Measurements from ENCODE around the gene DCPS. TPM values are rescaled to one million over a fixed set of nuclear protein-coding genes. Genes with fewer than 3 reads are reported as not detected.
A peak's percentile ranks its signal among the peaks of the same experiment; 100 is the strongest.

DCPS gene
- total RNA-seq, 1 experiment from 2014 or later: 26.2 TPM

DNA sequence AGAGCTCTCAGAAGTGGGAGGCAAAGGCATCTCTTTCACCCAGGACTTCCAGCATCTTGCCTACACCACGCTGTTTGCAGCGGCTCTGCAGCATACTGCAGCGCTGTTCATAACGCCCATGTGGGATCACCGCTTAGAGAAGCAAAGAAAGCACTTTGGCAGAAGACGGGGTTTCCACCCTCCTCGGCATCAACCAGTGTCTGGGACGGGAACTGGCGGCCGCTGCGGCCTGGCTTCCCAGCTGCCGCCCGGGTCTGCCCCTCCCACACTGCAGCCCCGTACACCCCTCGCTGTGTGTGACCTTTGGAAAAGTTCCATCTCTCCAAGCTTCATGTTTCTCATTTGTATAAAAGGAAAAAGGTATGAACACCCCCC is 21.5 kb upstream of the DCPS start:
- POLR2A ChIA-PET: interaction anchor here (0.6 kb wide), 1 partner anchor 827 kb away, joined by 4 read pairs; no protein-coding TSS in a partner anchor

GRCh38 chr11:126282736-126283591 is 20.9 kb upstream of the DCPS start, which contains the start of gene TIRAP:
Gene TIRAP, plus strand, starts transcription at chr11:126283093. Its CDS starts 7,802 bp downstream, at chr11:126290895.
- peaks cover 30% of the 10 kb centered on the region for H3K27me3 Mint-ChIP-seq (ENCODE audit: low read depth)
- peak; percentile 44 for DNase-seq (ENCODE audit: low spot score)
- H3K27ac Mint-ChIP-seq: peak within 1 kb of the TSS; percentile 83; the same call in 1 of the 2 replicates
- no peaks in the 10 kb centered on the region for H3K9me3 Mint-ChIP-seq
- peak; percentile 57 for ATAC-seq
- H3K4me3 Mint-ChIP-seq: peak within 1 kb of the TSS; percentile 96
- peaks cover 14% of the 10 kb centered on the region for H3K4me1 Mint-ChIP-seq
- POLR2A ChIA-PET: interaction anchor here (0.6 kb wide), 1 partner anchor 826 kb away, joined by 4 read pairs; no protein-coding TSS in a partner anchor
- peaks cover 5% of the 10 kb centered on the region for H3K36me3 Mint-ChIP-seq
- CTCF ChIA-PET: interaction anchor here (1.0 to 1.8 kb wide), 2 partner anchors 10 to 28 kb away, joined by 3 to 6 read pairs; no protein-coding TSS in a partner anchor
- TF ChIP-seq ELF4 (CRISPR knock-in tag; IDR thresholded peaks at IDR 0.05; ENCODE audit: low read depth) (no peak), ATF6 (CRISPR knock-in tag; IDR thresholded peaks at IDR 0.05) (no peak), ATF2 (CRISPR knock-in tag; IDR thresholded peaks at IDR 0.05; ENCODE audit: borderline replicate concordance, low read depth) (no peak), ETV6 (CRISPR knock-in tag; IDR thresholded peaks at IDR 0.05) (peak; percentile 64; the same call in 1 of the 2 replicates), PRRX2 (CRISPR knock-in tag; IDR thresholded peaks at IDR 0.05) (no peak), ESRRA (CRISPR knock-in tag; IDR thresholded peaks at IDR 0.05; ENCODE audit: borderline replicate concordance) (0 out of 2 replicates have a peak, but pooled peaks have one; percentile 33), NR2C2 (CRISPR knock-in tag; IDR thresholded peaks at IDR 0.05) (no peak), NFYB (CRISPR knock-in tag; conservative IDR thresholded peaks at IDR 0.05; ENCODE audit: low read depth) (no peak)
- TF ChIP-seq, protein P1, sequence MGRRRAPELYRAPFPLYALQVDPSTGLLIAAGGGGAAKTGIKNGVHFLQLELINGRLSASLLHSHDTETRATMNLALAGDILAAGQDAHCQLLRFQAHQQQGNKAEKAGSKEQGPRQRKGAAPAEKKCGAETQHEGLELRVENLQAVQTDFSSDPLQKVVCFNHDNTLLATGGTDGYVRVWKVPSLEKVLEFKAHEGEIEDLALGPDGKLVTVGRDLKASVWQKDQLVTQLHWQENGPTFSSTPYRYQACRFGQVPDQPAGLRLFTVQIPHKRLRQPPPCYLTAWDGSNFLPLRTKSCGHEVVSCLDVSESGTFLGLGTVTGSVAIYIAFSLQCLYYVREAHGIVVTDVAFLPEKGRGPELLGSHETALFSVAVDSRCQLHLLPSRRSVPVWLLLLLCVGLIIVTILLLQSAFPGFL (CRISPR knock-in tag; IDR thresholded peaks at IDR 0.05; ENCODE audit: borderline replicate concordance): no peak

More for the DNA sequence above, 21.5 kb upstream of the DCPS start:
- CTCF ChIA-PET: interaction anchor here (1.8 kb wide), 1 partner anchor 11 kb away, joined by 6 read pairs; no protein-coding TSS in a partner anchor
- Mint-ChIP-seq H3K27me3 (ENCODE audit: low read depth) (peaks cover 30% of the 10 kb centered on the region), H3K27ac (no peak overlapping the region), H3K4me1 (peaks cover 14% of the 10 kb centered on the region), H3K4me3 (peak overlapping the region; percentile 88), H3K9me3 (no peaks in the 10 kb centered on the region), H3K36me3 (peaks cover 11% of the 10 kb centered on the region)
- DNase-seq (ENCODE audit: low spot score): peak; percentile 57
- peak; percentile 73 for ATAC-seq
- TF ChIP-seq, protein P2, sequence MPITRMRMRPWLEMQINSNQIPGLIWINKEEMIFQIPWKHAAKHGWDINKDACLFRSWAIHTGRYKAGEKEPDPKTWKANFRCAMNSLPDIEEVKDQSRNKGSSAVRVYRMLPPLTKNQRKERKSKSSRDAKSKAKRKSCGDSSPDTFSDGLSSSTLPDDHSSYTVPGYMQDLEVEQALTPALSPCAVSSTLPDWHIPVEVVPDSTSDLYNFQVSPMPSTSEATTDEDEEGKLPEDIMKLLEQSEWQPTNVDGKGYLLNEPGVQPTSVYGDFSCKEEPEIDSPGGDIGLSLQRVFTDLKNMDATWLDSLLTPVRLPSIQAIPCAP (CRISPR knock-in tag; IDR thresholded peaks at IDR 0.05): no peak
- TF ChIP-seq NFATC4 (CRISPR knock-in tag; IDR thresholded peaks at IDR 0.05) (no peak), E2F5 (CRISPR knock-in tag; IDR thresholded peaks at IDR 0.05) (0 out of 2 replicates have a peak, but pooled peaks have one; percentile 19), ATF6 (CRISPR knock-in tag; IDR thresholded peaks at IDR 0.05) (no peak), SMAD3 (CRISPR knock-in tag; IDR thresholded peaks at IDR 0.05; ENCODE audit: borderline replicate concordance) (no peak), NFE2L1 (CRISPR knock-in tag; IDR thresholded peaks at IDR 0.05) (no peak)
- TF ChIP-seq, protein P3, sequence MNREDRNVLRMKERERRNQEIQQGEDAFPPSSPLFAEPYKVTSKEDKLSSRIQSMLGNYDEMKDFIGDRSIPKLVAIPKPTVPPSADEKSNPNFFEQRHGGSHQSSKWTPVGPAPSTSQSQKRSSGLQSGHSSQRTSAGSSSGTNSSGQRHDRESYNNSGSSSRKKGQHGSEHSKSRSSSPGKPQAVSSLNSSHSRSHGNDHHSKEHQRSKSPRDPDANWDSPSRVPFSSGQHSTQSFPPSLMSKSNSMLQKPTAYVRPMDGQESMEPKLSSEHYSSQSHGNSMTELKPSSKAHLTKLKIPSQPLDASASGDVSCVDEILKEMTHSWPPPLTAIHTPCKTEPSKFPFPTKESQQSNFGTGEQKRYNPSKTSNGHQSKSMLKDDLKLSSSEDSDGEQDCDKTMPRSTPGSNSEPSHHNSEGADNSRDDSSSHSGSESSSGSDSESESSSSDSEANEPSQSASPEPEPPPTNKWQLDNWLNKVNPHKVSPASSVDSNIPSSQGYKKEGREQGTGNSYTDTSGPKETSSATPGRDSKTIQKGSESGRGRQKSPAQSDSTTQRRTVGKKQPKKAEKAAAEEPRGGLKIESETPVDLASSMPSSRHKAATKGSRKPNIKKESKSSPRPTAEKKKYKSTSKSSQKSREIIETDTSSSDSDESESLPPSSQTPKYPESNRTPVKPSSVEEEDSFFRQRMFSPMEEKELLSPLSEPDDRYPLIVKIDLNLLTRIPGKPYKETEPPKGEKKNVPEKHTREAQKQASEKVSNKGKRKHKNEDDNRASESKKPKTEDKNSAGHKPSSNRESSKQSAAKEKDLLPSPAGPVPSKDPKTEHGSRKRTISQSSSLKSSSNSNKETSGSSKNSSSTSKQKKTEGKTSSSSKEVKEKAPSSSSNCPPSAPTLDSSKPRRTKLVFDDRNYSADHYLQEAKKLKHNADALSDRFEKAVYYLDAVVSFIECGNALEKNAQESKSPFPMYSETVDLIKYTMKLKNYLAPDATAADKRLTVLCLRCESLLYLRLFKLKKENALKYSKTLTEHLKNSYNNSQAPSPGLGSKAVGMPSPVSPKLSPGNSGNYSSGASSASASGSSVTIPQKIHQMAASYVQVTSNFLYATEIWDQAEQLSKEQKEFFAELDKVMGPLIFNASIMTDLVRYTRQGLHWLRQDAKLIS (CRISPR knock-in tag; IDR thresholded peaks at IDR 0.05; ENCODE audit: borderline replicate concordance): no peak
